HEK293T (cell line): ENCODE results near the gene GPBAR1.

Experiments
- ARNT ChIP-seq: fragments of 450-650 bp; IDR thresholded peaks from 2 replicates; pipeline ENCODE4 v1.6.1; 2017; ENCODE audit warnings: mild to moderate bottlenecking
- BHLHE40 ChIP-seq: fragments of 450-650 bp; IDR thresholded peaks from 2 replicates; pipeline ENCODE4 v1.6.1; 2016; ENCODE audit warnings: mild to moderate bottlenecking, moderate library complexity, borderline replicate concordance
- CTBP1 ChIP-seq: fragments of 450-650 bp; IDR thresholded peaks from 2 replicates; pipeline ENCODE4 v1.6.1; 2016; ENCODE audit warnings: borderline replicate concordance
- ELF4 ChIP-seq: fragments of 450-650 bp; IDR thresholded peaks from 2 replicates; pipeline ENCODE4 v1.6.1; 2017; ENCODE audit warnings: antibody characterized with exemption
- FOXK2 ChIP-seq: fragments of 450-650 bp; IDR thresholded peaks from 2 replicates; pipeline ENCODE4 v1.6.1; 2016; ENCODE audit warnings: mild to moderate bottlenecking
- FOXM1 ChIP-seq: fragments of 450-650 bp; IDR thresholded peaks from 2 replicates; pipeline ENCODE4 v1.6.1; 2017; ENCODE audit warnings: mild to moderate bottlenecking, borderline replicate concordance
- HDGF ChIP-seq: fragments of 450-650 bp; IDR thresholded peaks from 2 replicates; pipeline ENCODE4 v1.6.1; 2017; ENCODE audit warnings: antibody characterized with exemption, borderline replicate concordance
- L3MBTL2 ChIP-seq: fragments of 450-650 bp; conservative IDR thresholded peaks from 2 replicates; pipeline ENCODE4 v1.6.1; 2016; ENCODE audit warnings: mild to moderate bottlenecking
- SP1 ChIP-seq: fragments of 450-650 bp; IDR thresholded peaks from 2 replicates; pipeline ENCODE4 v1.6.1; 2017
- TARDBP ChIP-seq: fragments of 450-650 bp; IDR thresholded peaks from 2 replicates; pipeline ENCODE4 v1.6.1; 2016
- TF ChIP-seq, protein P1 (sequence below): fragments of 450-650 bp; IDR thresholded peaks from 2 replicates; pipeline ENCODE4 v1.6.1; 2016

DNA sequence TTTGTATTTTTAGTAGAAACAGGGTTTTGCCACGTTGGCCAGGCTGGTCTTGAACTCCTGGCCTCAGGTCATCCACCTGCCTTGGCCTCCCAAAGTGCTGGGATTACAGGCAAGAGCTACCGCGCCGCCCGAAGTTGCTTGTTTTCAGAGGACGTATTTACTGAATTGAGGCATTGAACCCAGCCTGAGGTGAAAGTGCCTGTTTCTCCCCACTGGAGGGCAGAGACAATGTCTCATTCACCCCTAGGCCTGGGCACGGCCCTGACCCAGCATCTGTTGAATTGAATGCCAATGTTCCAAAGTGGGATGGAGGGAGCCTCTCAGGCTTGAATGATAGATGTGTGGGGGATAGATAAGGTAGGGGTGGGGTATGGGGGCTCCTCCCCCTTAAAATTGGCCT lies 36.0 kb downstream of the GPBAR1 start:
- no peak for TF ChIP-seq TARDBP
- TF ChIP-seq SP1, result no peak
- no peak for TF ChIP-seq ELF4
- TF ChIP-seq FOXK2, result no peak
- no peak for TF ChIP-seq BHLHE40
- TF ChIP-seq, protein P1, sequence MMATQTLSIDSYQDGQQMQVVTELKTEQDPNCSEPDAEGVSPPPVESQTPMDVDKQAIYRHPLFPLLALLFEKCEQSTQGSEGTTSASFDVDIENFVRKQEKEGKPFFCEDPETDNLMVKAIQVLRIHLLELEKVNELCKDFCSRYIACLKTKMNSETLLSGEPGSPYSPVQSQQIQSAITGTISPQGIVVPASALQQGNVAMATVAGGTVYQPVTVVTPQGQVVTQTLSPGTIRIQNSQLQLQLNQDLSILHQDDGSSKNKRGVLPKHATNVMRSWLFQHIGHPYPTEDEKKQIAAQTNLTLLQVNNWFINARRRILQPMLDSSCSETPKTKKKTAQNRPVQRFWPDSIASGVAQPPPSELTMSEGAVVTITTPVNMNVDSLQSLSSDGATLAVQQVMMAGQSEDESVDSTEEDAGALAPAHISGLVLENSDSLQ, result no peak
- no peak for TF ChIP-seq ARNT
- no peak for TF ChIP-seq CTBP1
- no peak for TF ChIP-seq HDGF
- no peak for TF ChIP-seq FOXM1
- TF ChIP-seq L3MBTL2, result no peak
